Camera-type eye (tissue), 1 donor: ENCODE measurements around the gene SLC1A5. TPM values are rescaled to one million over a fixed set of nuclear protein-coding genes. Genes with fewer than 3 reads are reported as not detected.

Experiments
- total RNA-seq: library from RNA; depleted of rRNA; stranded (reverse); fragments of >200 nt; gene quantifications from one replicate; pipeline ENCODE4 v1.2.3, GENCODE V29; 2014

The SLC1A5 gene
- total RNA-seq, result 10.7 TPM

GRCh38 chr19:46788262-46788967 is at the start of gene SLC1A5:
TSS of gene SLC1A5 (minus strand) at chr19:46788594. CDS start at chr19:46787965, 629 bp downstream.

GRCh38 chr19:46746281-46747057 is 41.9 kb downstream of the SLC1A5 start, which contains the start of gene STRN4:
TSS of gene STRN4 (minus strand) at chr19:46746450. CDS start at chr19:46746430, 20 bp downstream.

GRCh38 chr19:46745521-46746280 is 42.7 kb downstream of the SLC1A5 start, which contains the start of gene FKRP:
TSS of gene FKRP (plus strand) at chr19:46746057. CDS start at chr19:46755451, 9,394 bp downstream.

Other genes with a start within 250 kb of the SLC1A5 start
- gene CALM3, start 187.3 kb downstream of the SLC1A5 start, total RNA-seq, result 277 TPM
- gene PTGIR, start 163.5 kb downstream of the SLC1A5 start, total RNA-seq, result 2.5 TPM
- not detected for gene GNG8, start 152.4 kb downstream of the SLC1A5 start, total RNA-seq
- gene DACT3, start 127.4 kb downstream of the SLC1A5 start, total RNA-seq, result 18.5 TPM
- gene PRKD2, start 71.5 kb downstream of the SLC1A5 start, total RNA-seq, result 25.5 TPM
- 25.0 TPM for gene FKRP, start 42.5 kb downstream of the SLC1A5 start, total RNA-seq
- gene STRN4, start 42.1 kb downstream of the SLC1A5 start, total RNA-seq, result 71.9 TPM
- 48.4 TPM for gene AP2S1, start 62.3 kb upstream of the SLC1A5 start, total RNA-seq
- gene ARHGAP35, start 72.4 kb upstream of the SLC1A5 start, total RNA-seq, result 72.8 TPM
- 0.99 TPM for gene NPAS1, start 231.2 kb upstream of the SLC1A5 start, total RNA-seq